Panc1 (cell line): ENCODE results near the gene USB1. TPM values are rescaled to one million over a fixed set of nuclear protein-coding genes. Genes with fewer than 3 reads are reported as not detected.

ENCODE experiments used
- ATAC-seq: fragments of 200-7000 bp; cut with Tn5 transposase; 2 replicates; pipeline ENCODE4 v1.9.1; 2020; ENCODE audit warnings: mild to moderate bottlenecking, moderate library complexity
- BruUV-seq: library from RNA; stranded (reverse); fragments of 400-500 nt; replicated peaks from 2 replicates; lab custom pipeline; 2021; lab: Mats Ljungman, UMichigan
- CTCF ChIA-PET: fragments of 300-600 bp; sonication (Branson Sonifier 250); formaldehyde crosslinking; loops from one replicate; lab custom pipeline; 2022; ENCODE audit warnings: antibody characterized with exemption; lab: Charles Lee
- POLR2A ChIA-PET: fragments of 300-600 bp; sonication (Branson Sonifier 250); formaldehyde crosslinking; loops from one replicate; lab custom pipeline; 2022; ENCODE audit warnings: antibody characterized with exemption; lab: Charles Lee
- DNase-seq: peaks from one replicate; pipeline ENCODE4 v3.0.0-alpha.2; 2010; ENCODE audit warnings: low read depth, low spot score
- H3K27ac ChIP-seq: 2 replicates; pipeline ENCODE4 v1.5.1; 2011; ENCODE audit warnings: mild to moderate bottlenecking, low read length, inconsistent platforms
- H3K27me3 ChIP-seq: fragments of 200-500 bp; sonication (Bioruptor generic); 2 replicates; pipeline ENCODE4 v1.6.0; 2014; ENCODE audit warnings: low read length, inconsistent platforms; ENCODE audit not compliant: control insufficient read depth, insufficient read depth
- H3K36me3 ChIP-seq: fragments of 200-500 bp; sonication (Bioruptor generic); 2 replicates; pipeline ENCODE4 v1.5.1; 2014; ENCODE audit warnings: inconsistent platforms, mild to moderate bottlenecking, low read length, moderate library complexity; ENCODE audit not compliant: control insufficient read depth, insufficient read depth
- H3K4me1 ChIP-seq: 2 replicates; pipeline ENCODE4 v1.5.1; 2011; ENCODE audit warnings: inconsistent platforms, mild to moderate bottlenecking, low read length, moderate library complexity; ENCODE audit not compliant: control insufficient read depth, insufficient read depth
- H3K4me3 ChIP-seq, 2 experiments: 2 replicates each; pipeline ENCODE4 v1.5.1; 2011 to 2012; ENCODE audit warnings: low read depth in 2 of 2, low read length in 2 of 2, mild to moderate bottlenecking in 2 of 2, inconsistent platforms in 1 of 2, moderate library complexity in 1 of 2
- H3K9me3 ChIP-seq: fragments of 200-500 bp; sonication (Bioruptor generic); 2 replicates; pipeline ENCODE4 v1.5.1; 2014; ENCODE audit warnings: low read depth, mild to moderate bottlenecking, inconsistent platforms, low read length, moderate library complexity; ENCODE audit not compliant: control insufficient read depth, insufficient read depth
- POLR2AphosphoS5 ChIP-seq: IDR thresholded peaks from 2 replicates; pipeline ENCODE4 v1.6.1; 2012; ENCODE audit warnings: mild to moderate bottlenecking, low read depth, low read length, moderate library complexity
- SIN3A ChIP-seq: IDR thresholded peaks from 2 replicates; pipeline ENCODE4 v1.6.1; 2012; ENCODE audit warnings: low read depth, mild to moderate bottlenecking, low read length, moderate library complexity, borderline replicate concordance; ENCODE audit not compliant: insufficient read depth
- TCF7L2 ChIP-seq: IDR thresholded peaks from 2 replicates; pipeline ENCODE4 v1.6.1; 2011; ENCODE audit warnings: mild to moderate bottlenecking, low read depth, low read length, inconsistent platforms
- in situ Hi-C: cut with HindIII; loops from 2 replicates; pipeline ENCODE4 v1.10.0; 2016; ENCODE audit warnings: low sequenced_read_pairs, low pct_unique_long_range_greater_than_20kb
- intact Hi-C: fragments of 100-400 bp; cut with micrococcal nuclease; formaldehyde crosslinking; loops from one replicate; pipeline ENCODE4 v1.10.0; 2022; ENCODE audit not compliant: unreplicated experiment
- total RNA-seq: library from RNA; stranded (reverse); gene quantifications from one replicate; pipeline ENCODE4 v1.2.1, GENCODE V29; 2021; ENCODE audit not compliant: unreplicated experiment
- TF ChIP-seq, protein P1 (sequence below): fragments of 450-650 bp; IDR thresholded peaks from 2 replicates; pipeline ENCODE4 v1.5.1; 2017; ENCODE audit warnings: mild to moderate bottlenecking
- TF ChIP-seq, protein P2 (sequence below), 2 experiments: IDR thresholded peaks; 2 replicates each; pipeline ENCODE4 v1.6.1; 2011 to 2012; ENCODE audit warnings: low read depth in 2 of 2, control low read depth in 1 of 2, low read length in 1 of 2, mild to moderate bottlenecking in 1 of 2, moderate library complexity in 1 of 2; ENCODE audit not compliant: insufficient read depth in 1 of 2

Gene USB1
- total RNA-seq, 1 experiment from 2014 or later = 58.2 TPM

DNA sequence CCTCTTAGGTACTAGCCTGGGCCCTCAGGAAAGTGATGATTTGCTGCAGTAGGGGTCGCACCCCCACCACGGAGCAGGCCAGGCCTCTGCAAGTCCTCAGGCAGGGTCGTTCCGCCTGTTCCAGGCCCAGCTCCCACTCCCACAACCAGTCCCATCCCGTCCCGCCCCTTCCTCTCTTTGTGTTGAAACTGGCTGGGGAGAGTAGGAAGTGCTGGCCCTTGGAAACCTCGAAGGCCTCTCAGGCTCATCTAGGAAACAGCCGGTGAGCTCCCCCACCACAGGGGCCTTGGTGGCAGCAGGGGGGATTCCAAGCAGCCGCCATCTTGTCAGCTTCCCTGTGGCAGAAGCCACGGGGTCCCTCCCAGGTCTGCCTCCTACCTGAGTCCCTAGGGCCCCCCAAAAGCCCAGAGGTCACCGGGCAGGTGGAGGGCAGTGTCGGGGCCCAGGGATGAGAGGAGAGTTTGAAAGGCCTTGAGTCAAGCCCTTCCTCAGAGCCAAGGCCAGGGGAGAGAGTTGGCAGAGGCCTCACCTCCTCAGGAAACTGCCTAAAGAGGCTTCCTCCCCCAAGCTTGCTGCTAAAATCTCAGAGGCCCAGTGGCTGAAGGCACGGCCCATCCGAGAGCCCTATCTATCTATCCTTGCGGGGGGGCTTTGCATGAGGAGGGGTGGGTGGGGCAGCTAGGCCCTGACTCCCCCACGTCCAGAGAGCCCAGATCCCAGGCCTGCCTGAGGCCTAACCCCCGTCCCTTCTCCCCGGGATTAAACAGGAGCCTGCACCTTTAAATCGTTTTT, 46.5 kb downstream of the USB1 start:
- ChIA-PET CTCF (no interaction called here), POLR2A (no interaction called here)
- H3K27ac ChIP-seq = no peak overlapping the region

DNA sequence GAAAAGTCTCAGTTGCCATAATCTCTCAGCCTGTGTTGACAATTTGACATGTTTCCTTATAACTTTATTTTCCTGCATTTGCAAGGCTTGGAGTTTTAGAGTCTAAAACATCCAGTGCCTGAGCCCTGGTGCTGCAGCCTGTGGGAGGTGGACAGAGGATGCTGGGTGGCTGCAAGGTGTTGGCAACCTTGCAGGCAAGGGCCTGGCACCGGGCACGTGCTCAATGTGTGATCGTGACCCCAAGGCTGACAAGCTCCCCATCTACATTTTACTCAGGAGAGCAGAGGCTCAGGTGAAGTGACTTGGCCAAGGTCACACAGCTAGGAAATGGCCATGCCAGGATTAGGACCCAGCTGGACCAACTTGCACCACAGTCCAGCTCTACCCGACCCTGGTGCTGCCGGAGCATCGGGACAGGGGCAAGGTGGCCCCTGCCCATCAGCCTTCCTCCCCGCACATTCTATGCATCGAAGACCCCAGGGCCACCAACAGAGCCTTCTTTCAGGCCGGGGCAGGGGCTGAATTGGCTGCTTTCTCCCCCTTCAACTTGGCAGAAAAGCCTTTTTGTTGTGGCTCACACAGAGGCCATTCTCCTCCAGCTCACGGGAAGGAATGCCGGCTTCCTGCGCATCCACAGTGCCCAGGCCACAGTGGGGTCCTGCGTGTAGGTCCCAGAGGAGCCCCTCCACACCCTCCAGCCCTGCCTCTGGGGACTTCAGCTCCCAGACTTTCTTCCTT, 47.5 kb downstream of the USB1 start:
- ATAC-seq = no peak

More for the DNA sequence above, 46.5 kb downstream of the USB1 start:
- Histone ChIP-seq H3K4me1 (no peaks in the 10 kb centered on the region; the same call in 1 of the 2 replicates), H3K9me3 (no peaks in the 10 kb centered on the region), H3K36me3 (no peaks in the 10 kb centered on the region), H3K4me3 (no peak overlapping the region), H3K27me3 (no peaks in the 10 kb centered on the region)
- BruUV-seq = no TSS peak
- TF ChIP-seq POLR2AphosphoS5 = no peak
- TF ChIP-seq SIN3A = no peak
- ATAC-seq = no peak
- intact Hi-C loops = no loop called here
- in situ Hi-C loops = no loop called here
- DNase-seq = no peak

More for the DNA sequence above, 47.5 kb downstream of the USB1 start:
- no peak for TF ChIP-seq TCF7L2
- TF ChIP-seq, protein P1, sequence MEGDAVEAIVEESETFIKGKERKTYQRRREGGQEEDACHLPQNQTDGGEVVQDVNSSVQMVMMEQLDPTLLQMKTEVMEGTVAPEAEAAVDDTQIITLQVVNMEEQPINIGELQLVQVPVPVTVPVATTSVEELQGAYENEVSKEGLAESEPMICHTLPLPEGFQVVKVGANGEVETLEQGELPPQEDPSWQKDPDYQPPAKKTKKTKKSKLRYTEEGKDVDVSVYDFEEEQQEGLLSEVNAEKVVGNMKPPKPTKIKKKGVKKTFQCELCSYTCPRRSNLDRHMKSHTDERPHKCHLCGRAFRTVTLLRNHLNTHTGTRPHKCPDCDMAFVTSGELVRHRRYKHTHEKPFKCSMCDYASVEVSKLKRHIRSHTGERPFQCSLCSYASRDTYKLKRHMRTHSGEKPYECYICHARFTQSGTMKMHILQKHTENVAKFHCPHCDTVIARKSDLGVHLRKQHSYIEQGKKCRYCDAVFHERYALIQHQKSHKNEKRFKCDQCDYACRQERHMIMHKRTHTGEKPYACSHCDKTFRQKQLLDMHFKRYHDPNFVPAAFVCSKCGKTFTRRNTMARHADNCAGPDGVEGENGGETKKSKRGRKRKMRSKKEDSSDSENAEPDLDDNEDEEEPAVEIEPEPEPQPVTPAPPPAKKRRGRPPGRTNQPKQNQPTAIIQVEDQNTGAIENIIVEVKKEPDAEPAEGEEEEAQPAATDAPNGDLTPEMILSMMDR = no peak
- TF ChIP-seq, protein P2, sequence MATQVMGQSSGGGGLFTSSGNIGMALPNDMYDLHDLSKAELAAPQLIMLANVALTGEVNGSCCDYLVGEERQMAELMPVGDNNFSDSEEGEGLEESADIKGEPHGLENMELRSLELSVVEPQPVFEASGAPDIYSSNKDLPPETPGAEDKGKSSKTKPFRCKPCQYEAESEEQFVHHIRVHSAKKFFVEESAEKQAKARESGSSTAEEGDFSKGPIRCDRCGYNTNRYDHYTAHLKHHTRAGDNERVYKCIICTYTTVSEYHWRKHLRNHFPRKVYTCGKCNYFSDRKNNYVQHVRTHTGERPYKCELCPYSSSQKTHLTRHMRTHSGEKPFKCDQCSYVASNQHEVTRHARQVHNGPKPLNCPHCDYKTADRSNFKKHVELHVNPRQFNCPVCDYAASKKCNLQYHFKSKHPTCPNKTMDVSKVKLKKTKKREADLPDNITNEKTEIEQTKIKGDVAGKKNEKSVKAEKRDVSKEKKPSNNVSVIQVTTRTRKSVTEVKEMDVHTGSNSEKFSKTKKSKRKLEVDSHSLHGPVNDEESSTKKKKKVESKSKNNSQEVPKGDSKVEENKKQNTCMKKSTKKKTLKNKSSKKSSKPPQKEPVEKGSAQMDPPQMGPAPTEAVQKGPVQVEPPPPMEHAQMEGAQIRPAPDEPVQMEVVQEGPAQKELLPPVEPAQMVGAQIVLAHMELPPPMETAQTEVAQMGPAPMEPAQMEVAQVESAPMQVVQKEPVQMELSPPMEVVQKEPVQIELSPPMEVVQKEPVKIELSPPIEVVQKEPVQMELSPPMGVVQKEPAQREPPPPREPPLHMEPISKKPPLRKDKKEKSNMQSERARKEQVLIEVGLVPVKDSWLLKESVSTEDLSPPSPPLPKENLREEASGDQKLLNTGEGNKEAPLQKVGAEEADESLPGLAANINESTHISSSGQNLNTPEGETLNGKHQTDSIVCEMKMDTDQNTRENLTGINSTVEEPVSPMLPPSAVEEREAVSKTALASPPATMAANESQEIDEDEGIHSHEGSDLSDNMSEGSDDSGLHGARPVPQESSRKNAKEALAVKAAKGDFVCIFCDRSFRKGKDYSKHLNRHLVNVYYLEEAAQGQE (IDR thresholded peaks at IDR 0.05; ENCODE audit: insufficient read depth in 1 of 2, low read depth in 2 of 2, low read length in 1 of 2) = no peak
- TF ChIP-seq SIN3A = no peak
- no peak for TF ChIP-seq POLR2AphosphoS5
- Histone ChIP-seq H3K4me3 (no peak overlapping the region), H3K36me3 (no peaks in the 10 kb centered on the region), H3K27ac (no peak overlapping the region), H3K9me3 (no peaks in the 10 kb centered on the region), H3K27me3 (no peaks in the 10 kb centered on the region), H3K4me1 (no peaks in the 10 kb centered on the region; the same call in 1 of the 2 replicates)
- in situ Hi-C loops (no loop called here), intact Hi-C loops (no loop called here)
- no TSS peak for BruUV-seq
- ChIA-PET CTCF (no interaction called here), POLR2A (no interaction called here)
- DNase-seq = no peak
